HG03139 (cell line): Measurements from ENCODE around the gene CDH13.

ENCODE experiments used
- ATAC-seq: cut with Tn5 transposase; IDR thresholded peaks from one replicate; pipeline ENCODE4 v1.9.1; 2021; ENCODE audit not compliant: unreplicated experiment

Gene CDH13

DNA sequence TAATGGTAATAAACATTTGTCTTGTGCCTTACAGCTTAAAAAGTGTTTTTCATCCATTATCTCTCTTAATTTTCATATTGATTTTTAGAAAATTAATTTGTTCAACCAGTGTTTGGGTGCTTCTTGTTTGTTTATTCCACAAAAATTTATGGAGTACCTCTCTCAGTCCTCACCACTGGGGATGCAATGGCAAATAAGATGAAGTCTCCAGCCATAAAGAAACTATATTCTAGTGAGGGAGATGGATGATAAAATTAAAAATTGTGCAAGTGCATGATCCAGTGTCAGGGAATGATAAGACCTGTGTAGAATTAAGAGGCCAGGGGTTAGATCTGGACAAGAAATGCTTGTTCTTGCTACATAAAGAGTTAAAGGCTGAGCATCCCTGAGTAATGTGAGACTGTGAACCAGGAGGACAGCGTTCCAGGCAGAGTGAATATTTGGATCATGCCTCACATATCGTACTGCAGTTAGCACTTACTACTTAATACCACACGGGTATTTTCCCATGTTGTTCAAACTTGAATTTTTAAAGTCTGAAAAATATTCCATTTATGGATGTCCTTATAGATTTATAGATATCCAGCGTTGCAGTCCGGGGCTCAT lies 645.3 kb downstream of the CDH13 start:
- no peak for ATAC-seq

DNA sequence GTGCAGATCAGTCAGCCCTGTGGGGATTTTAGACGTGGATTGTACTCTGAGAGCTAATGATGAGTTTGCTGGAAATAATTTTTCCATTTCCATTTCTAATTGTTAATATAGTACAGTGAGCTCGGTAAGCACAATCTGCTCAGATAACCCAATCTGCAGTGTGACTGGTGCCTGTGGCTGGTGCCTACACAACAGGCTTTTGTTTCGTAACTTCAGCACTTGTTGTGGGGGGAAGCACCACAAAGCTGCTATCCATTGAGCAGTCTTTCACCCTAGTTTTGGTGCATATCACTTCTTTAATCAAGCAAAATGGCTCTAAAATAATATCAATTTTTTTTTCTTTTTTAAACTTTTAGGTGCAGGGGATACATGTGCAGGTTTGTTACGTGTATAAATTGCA lies 646.1 kb downstream of the CDH13 start:
- ATAC-seq = no peak

DNA sequence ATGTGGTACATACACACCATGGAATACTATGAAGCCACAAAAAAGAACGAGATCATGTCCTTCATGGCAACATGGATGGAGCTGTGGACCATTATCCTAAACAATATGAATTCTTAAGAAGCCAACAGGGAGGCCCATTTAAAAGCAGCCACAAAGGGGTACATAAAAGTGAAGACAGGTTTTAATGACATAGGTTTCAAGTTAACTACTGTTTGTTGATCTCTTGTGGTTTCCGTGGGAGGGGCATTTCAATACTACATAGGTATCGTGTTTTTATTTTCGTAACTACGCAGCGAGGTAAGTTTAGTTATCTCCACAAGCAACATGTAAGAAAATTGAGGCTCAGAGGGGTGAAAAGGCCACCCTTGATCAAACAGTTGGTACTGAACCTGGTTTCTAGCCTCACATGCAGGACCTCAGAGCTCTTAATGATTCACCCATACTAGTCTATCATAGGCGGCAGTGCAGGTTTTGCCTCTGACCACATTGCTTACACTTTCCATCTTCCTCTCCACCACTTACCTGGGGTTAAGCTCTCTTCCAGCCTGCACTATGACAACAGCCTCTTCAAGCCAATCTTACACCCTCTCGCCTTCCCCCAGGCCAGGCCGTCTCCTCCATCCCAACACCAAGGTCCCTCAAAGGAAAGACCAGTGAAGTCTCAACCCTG lies 646.9 kb downstream of the CDH13 start:
- no peak for ATAC-seq

DNA sequence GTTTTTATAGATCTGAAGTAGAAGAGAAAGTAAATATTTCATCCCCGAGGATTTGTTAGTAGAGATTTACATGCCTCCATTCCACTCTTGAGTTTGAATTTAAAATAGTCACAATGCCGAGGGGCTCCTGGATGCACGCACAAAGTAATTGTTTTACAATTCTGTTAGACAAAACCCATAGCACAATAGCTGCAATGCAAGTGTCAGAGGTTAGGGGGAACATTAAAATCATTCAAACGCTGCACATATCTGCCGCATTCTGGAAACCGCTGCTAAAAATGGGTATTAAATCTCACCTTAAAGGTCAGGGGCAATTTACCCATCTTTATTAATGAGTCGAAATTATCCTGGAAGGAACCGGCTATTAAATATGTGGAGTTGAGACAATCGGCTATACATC lies 652.5 kb downstream of the CDH13 start:
- no peak for ATAC-seq

DNA sequence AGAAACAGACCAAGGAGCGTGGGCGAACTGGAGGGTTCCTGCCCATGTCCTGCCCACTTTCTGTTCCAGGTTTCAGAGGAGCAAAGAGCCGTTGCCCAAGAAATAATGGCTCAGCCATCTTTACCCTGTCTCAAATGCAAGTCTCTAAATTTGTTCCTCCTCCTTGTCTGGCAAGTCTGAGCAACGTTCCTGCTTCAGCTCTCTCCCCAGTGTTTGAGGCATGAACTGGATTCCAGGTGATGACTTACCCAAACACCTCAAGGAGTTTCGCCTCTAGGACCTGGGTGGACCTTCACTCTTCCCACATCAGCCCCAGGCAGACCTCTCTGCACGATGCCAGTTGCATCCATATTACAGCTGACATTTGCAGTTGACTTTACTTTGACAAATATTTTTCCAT lies 659.2 kb downstream of the CDH13 start:
- no peak for ATAC-seq

DNA sequence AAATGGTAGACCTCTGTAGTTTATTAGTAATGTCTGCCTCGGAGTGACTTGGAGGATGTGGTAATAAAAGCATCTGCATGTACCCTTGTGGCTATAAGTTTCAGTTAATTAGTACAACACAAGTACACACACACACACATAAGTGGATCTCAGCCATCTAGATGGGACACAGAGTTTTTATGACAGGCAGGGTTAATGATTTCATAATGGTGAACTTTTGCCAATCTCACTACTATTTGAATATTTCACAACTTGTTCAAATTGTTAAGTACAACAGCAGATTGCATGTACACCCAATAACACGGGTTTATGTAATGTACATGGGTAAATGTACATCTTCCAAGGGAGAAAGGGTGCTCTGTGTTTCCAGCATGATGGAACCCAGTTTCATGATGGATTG lies 669.7 kb downstream of the CDH13 start:
- no peak for ATAC-seq

DNA sequence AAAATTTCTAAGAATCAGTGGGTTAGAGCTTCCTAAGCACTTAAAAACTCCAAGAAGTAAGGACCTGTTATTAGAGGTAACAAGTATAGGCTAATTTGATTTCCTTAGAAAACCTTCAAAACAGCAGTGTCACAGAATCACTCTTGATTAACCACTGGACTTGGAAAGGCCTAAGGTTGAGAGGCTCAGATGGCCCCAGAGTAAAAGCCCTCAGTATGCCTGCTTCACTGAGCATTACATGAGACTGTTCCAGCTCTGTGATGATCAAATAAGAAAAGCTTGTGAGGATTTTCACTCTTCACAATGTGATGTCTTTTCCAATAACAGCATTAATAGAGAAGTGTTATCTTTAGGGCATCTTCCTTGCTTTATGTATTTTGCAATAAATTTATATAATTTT lies 671.8 kb downstream of the CDH13 start:
- no peak for ATAC-seq

DNA sequence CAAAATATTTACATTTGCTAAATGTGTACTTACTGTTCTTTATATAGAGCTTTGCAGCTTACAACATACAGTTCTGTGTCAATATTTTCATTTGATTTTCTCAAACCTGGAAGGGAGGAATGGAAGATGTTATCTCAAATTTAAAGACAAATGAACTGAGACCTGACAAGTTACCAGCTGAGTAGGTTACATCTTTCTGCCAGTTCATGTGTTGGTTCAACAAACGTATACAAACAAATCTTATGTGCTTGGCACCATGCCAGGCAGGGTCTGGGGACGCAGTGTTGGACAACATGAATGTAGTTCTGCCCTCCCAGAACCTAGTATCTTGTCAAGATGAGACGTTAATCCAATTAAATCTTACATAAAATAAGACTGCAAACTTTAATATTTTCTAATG lies 673.6 kb downstream of the CDH13 start:
- ATAC-seq = no peak

DNA sequence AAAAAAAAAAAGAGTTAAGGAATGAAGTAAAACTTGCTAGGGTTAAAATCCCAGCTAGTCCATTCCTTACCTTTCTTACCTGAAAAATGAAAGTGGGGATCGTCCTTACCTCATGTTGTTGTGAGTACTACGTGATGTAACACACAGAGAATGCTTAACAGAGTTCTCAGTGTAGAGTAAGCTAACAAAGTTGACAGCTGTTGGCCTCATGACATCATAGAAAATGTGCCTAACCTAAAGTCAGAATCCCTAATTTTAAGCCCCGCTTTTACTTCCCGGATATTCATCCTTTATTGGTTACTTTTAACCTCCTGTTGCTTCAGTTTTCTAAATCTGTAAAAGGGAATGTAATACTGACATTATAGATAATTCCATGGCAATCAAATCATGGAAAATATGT lies 675.2 kb downstream of the CDH13 start:
- ATAC-seq = no peak

DNA sequence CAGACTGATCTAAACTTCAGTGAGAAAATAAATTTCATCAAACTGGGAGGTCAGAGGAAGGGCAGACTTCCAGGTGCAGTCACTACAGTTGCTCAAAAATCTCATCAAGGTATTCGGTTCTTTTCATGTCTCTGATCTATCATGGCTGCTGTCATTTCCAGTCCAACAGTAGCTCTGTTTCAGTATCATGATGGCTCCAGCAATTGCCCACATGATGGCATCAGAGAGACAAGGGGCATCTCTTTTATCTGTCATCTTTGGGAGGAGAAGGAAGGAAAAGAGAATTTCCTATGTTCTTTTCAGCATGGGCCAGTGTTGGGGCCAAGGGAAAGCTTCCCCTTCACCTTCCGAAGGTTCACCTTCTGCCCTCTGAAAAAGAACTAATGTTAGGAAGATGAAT lies 676.1 kb downstream of the CDH13 start:
- ATAC-seq = no peak

DNA sequence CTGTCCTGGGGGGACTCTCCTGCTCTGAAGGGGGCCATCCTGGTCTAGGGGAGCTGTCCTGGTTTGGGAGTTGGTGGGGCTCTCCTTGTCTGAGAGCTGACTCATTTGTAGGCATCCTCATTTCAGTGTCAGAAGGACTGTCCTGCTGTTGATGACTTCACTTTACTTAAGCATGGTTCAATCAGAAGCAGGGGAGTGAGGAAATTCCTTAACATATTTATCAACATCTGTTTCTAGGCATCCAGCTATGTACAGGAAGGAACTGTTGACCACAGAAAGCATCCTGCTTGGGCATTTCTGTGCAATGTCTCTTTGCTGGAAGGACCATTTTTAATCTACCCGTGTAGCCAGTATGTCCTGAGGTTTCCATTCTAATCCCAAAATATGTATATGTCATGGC lies 678.3 kb downstream of the CDH13 start:
- no peak for ATAC-seq

DNA sequence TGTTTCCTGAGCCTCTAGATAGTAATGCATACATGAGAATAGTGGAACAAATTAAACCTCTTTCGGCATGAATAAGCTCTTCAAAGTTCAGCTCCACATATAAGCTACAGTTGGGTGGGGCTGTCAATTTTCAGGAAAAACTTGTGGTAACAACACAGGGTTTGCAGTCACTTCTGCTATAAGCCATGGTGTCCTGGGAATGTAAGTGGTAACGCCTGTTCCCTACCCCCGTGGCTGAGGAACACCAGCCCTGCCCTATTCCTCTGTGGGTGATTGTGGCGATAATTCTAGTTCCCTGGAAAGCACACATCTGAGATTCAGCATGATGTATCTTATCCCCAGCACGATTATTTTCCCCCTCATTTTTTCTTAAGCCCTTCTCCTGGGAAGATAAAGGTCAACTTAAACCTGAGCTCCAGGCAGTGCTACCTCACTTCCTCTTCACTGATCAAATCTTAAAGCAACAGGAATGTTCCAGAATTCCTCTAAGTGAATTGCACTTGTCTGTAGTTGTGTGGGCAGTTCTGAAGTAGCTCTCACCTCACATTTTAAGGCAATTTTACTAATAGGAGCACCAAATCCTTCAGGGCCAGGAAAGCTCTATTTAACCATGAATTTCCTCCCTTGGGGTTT lies 680.3 kb downstream of the CDH13 start:
- ATAC-seq = no peak

DNA sequence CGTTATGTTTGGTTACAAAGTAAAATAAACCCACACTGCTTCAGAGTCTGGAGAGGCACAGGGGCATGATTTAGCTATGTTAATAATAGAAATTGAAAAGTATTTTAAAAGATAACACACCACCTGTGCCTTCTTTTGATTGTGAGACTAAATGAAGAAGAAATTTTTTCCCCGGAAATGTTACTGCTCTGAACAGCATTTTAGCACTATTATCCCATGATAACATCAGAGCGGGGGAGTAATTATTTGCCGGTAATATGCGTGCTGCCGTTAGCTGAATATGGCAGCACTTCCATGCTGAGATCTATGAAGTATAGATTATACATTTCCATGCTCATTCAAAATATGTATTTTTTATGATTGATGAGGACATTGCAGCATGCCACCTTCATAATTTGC lies 680.8 kb downstream of the CDH13 start:
- no peak for ATAC-seq

DNA sequence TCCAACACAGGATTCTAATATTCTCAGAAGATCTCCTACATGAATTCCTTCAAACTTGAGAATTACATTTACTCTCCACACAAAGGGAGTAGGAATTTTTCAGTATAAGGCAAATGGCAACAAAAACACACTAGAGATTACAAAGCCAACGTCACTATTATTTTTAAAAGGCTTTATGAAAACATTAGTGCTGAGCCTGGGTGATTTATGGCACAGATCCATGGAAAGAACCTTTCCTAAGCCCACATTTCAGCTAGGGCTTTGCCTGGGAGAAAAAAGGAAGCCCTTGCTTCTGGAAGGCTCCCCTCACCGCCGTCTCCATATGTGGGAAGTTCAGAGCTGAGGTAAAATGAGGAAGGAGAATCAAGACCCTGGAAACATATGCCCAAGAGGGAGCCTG lies 681.6 kb downstream of the CDH13 start:
- no peak for ATAC-seq

DNA sequence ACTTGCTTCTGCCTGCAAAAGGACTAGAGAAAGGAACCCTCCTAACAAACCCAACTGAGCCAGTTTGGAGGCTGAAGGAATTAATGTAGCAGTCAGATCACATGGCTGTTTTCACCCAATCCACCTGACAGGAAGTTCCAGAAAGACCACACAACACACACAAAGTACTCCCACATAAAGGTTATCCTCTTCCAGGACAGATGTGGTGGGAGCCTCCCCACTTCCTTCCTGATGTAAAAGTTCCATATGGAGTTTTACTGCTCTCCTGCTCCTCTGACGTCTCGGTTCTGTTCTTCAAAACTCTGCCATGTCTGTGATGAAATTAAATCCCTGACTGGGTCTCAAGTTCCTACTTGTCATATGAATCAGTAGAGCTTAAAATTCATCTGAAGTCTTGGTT lies 684.0 kb downstream of the CDH13 start:
- ATAC-seq = no peak

DNA sequence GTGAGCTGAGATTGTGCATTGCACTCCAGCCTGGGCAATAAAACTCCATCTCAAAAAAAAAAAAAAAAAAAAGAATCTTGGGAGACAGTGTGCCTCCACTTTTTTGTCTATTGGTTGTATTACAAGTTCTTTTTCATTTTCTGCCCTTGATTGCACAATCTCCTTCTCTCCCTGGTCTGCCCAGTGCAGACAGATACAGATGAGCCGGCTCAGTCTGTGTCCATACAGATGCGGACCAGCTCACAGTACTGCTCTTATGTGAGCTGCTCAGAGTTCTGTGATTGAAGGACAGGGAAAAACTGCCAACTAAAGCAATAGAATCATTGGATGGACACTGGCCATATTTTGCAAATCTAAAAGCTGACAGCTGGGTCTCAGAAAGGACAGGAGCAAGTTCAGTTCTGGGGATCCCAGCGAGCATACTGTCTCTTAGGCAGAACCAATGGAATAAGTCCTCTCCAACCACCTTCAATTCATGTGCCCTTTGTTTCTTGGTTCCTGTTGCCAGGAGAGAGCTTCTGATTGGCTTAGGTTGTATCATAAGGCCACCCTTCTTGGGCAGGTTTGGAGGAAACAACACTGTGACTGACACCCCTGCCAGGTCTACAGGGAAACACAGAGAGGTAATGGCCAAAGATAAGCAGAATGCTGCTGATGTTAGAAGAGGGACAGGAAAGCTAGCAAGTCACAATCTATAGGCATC lies 685.4 kb downstream of the CDH13 start:
- no peak for ATAC-seq

DNA sequence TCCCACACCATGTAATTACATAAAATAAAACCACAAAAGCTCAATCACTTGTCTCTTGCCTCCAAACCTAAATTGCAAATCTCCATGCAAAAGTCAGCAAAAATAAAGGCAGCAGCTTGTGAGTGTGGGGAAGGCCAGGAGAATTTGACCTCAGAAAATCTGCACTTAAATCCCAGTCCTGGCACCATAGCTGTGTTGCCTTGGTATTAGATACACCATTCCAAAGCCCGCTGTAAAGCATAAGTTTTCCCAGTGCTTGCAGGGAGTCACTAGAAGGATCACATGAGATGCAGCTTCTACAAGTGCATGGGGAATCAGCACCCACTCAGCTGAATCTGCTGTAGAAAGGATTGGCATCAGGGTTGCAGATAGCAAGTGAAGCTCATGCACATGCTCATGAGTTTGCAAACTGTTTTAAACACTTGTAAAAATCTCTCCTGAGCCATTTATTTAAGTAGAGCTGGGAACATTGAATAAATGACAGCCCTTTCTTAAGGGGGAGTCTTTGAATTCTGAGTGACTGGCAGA lies 686.0 kb downstream of the CDH13 start:
- ATAC-seq = no peak

DNA sequence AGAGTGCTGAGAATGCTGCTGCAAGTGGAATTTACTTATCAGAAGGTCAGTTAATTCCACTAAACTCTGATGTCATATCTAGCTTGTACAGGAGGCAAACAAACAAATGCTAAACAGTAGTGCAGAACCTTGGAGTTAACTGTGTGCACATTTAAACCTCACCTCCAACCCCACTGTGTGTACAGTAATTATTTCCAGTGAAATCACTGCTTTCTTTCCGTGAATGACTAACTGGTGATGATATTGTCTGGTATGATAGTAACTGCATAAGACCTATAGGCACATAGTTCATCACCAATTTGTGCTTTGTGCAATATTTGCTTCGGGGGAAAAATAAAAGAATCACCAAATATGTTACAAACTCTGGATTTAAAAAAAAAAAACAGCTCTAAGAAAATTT lies 688.5 kb downstream of the CDH13 start:
- ATAC-seq = no peak

DNA sequence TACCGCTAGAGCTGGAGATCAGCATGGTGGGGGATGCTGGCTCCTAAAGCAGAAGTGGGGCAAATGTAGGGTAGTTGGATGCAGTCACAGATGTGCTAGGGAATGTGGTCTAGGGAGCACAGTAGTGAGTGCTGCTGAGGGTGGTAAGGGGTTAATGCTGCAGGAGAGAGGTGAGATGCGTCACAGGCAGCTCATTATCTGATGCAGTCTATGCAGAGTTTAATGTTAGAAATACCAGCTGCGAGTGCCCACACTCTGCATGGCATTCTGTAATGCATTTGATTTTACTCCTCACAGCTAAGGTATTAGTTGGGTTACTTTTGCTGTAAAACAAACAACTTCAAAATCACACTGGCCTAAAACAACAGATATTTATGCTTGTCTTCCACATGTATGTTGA lies 689.7 kb downstream of the CDH13 start:
- no peak for ATAC-seq

DNA sequence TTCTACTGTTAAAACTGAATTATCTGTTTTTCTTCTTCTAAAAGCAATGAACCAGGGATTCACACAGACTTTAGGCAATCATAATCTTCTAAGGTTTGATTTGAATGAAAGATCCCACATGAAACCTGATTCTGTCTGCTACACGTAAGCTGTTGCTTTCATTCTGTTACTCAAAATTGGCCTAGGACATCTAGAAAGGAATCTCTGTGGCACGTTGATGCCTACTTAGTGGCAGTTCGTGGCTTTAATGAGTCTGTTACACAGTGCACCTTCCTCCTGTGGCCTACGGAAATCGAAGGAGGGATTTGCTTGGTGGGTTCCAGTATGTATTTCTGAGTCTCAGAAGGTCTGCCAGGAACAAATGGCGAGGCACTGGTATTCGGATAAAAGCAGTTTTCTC lies 691.6 kb downstream of the CDH13 start:
- ATAC-seq = no peak

DNA sequence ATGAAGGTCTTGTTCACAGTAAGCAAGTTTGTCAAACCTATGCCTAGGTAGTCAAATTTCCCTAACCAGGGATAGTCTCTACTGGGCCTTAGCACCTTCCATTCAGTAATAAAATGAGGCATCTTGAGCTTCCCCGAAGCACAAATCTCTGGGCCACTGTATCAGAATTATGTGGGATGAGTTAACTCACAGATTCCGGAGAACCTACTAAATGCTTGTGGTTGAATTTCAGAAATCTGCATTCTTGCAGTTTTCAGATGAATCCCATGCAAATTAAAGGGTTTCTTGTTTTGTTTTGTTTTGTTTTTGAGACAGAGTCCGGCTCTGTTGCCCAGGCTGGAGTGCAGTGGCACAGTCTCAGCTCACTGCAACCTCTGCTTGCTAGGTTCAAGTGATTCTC lies 702.2 kb downstream of the CDH13 start:
- no peak for ATAC-seq

DNA sequence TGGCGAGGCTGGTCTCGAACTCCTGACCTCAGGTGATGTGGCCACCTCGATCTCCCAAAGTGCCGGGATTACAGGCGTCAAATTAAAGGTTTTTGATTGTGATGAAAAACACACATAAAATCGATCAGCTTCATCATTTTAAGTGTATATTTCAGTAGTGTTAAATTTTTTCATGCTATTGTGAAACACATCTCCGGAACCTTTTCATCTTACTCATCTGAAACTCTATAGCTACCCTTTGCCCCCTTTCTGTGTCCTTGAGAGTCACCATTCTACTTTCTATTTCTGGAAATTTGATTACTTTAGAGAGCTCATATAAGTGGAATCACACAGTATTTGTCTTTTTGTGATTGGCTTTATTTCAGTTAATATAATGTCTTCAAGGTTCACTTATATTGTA lies 702.7 kb downstream of the CDH13 start:
- no peak for ATAC-seq
